IPS-15b (cell line): ENCODE data around the gene C4orf51.

ENCODE experiments used
- H3K27me3 ChIP-seq: one replicate; pipeline ENCODE4 v1.6.1; 2013; ENCODE audit warnings: low read length; ENCODE audit not compliant: control insufficient read depth, insufficient read depth
- H3K36me3 ChIP-seq: one replicate; pipeline ENCODE4 v1.6.1; 2013; ENCODE audit warnings: low read length; ENCODE audit not compliant: control insufficient read depth, insufficient read depth
- H3K4me1 ChIP-seq: one replicate; pipeline ENCODE4 v1.6.1; 2013; ENCODE audit warnings: mild to moderate bottlenecking, low read length; ENCODE audit not compliant: control insufficient read depth, insufficient read depth
- H3K4me3 ChIP-seq: one replicate; pipeline ENCODE4 v1.5.1; 2013; ENCODE audit warnings: low read depth, low read length
- H3K9ac ChIP-seq: one replicate; pipeline ENCODE4 v1.6.1; 2013; ENCODE audit warnings: low read depth, mild to moderate bottlenecking, low read length
- H3K9me3 ChIP-seq: one replicate; pipeline ENCODE4 v1.6.1; 2013; ENCODE audit warnings: mild to moderate bottlenecking, low read length; ENCODE audit not compliant: control insufficient read depth, insufficient read depth

Gene C4orf51

DNA sequence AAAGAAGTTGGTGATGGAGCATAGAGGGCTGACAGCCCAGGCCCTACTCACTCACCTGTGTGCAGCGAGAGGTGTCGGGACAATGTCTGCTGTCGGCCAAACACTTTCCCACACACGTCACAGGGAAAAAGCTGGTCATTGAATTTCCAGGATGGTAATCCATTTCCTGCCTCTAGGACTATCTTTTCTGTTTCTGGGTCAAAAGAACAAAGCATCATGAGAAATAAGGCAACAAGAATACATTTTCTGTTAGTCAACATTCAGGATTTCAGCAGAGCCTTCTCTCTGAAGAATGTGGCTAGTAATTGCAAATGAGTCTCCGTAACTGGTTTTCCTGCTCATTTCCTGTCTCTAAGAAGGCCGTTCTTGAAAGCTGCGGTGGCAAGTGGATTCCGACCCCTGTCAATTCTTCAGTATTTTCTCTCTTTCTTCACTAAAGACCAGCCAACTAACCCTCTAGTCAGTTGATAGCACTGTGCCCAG lies 99.4 kb downstream of the C4orf51 start:
- Histone ChIP-seq H3K9ac (no peak overlapping the region), H3K27me3 (no peaks in the 10 kb centered on the region), H3K9me3 (no peaks in the 10 kb centered on the region), H3K4me3 (no peak overlapping the region), H3K36me3 (peaks cover 3% of the 10 kb centered on the region), H3K4me1 (no peaks in the 10 kb centered on the region)

- Histone ChIP-seq H3K9me3 (no peaks in the 10 kb centered on the region), H3K27me3 (no peaks in the 10 kb centered on the region), H3K9ac (no peak overlapping the region), H3K4me1 (no peaks in the 10 kb centered on the region), H3K36me3 (no peaks in the 10 kb centered on the region), H3K4me3 (no peak overlapping the region)
Observed at GRCh38 chr4:145781351-145781750, 101.4 kb downstream of the C4orf51 start.
